Neural cell (in vitro differentiated cells): ENCODE results near the gene SF1. TPM values are rescaled to one million over a fixed set of nuclear protein-coding genes. Genes with fewer than 3 reads are reported as not detected.

ENCODE experiments used
- H2AFZ ChIP-seq: fragments of 200-600, 300-800 bp; sonication (generic), shearing (Covaris generic); 2 replicates; pipeline ENCODE4 v1.6.0; 2014; ENCODE audit warnings: low read depth, mild to moderate bottlenecking, antibody characterized with exemption, low read length, moderate library complexity
- H3F3A ChIP-seq: fragments of 200-600 bp; shearing (Covaris generic); 2 replicates; pipeline ENCODE4 v1.6.1; 2016; ENCODE audit warnings: mild to moderate bottlenecking, moderate library complexity, mixed read lengths, antibody characterized with exemption, low read length; ENCODE audit not compliant: insufficient read depth, poor library complexity, severe bottlenecking
- H3K27ac ChIP-seq: fragments of 200-600, 300-800 bp; sonication (generic), shearing (Covaris generic); 2 replicates; pipeline ENCODE4 v1.5.1; 2014; ENCODE audit warnings: mild to moderate bottlenecking, low read length, moderate library complexity
- H3K27me3 ChIP-seq: fragments of 300-800, 200-600 bp; sonication (generic), shearing (Covaris generic); 2 replicates; pipeline ENCODE4 v1.6.0; 2014; ENCODE audit warnings: mild to moderate bottlenecking, low read depth, low read length, moderate library complexity; ENCODE audit not compliant: insufficient read depth
- H3K36me3 ChIP-seq: fragments of 300-800, 200-600 bp; sonication (generic), shearing (Covaris generic); 2 replicates; pipeline ENCODE4 v1.5.1; 2014; ENCODE audit warnings: mild to moderate bottlenecking, antibody characterized with exemption, low read length, moderate library complexity; ENCODE audit not compliant: insufficient read depth
- H3K4me2 ChIP-seq: fragments of 300-800, 200-600 bp; sonication (generic), shearing (Covaris generic); 2 replicates; pipeline ENCODE4 v1.6.0; 2014; ENCODE audit warnings: mild to moderate bottlenecking, low read length
- H3K4me3 ChIP-seq: fragments of 300-800, 200-600 bp; sonication (generic), shearing (Covaris generic); 2 replicates; pipeline ENCODE4 v1.5.1; 2014; ENCODE audit warnings: mild to moderate bottlenecking, low read length, moderate library complexity
- H3K79me2 ChIP-seq: fragments of 200-600 bp; shearing (Covaris generic); replicated peaks from 2 replicates; pipeline ENCODE4 v1.6.0; 2014; ENCODE audit warnings: mild to moderate bottlenecking, low read length, moderate library complexity; ENCODE audit not compliant: insufficient read depth
- H3K9ac ChIP-seq: fragments of 300-800, 200-600 bp; sonication (generic), shearing (Covaris generic); 2 replicates; pipeline ENCODE4 v1.6.1; 2016; ENCODE audit warnings: mild to moderate bottlenecking, low read length, mixed read lengths
- H3K9me2 ChIP-seq: fragments of 200-600 bp; shearing (Covaris generic); 2 replicates; pipeline ENCODE4 v1.6.1; 2016; ENCODE audit warnings: mild to moderate bottlenecking, low read length, mixed read lengths; ENCODE audit not compliant: insufficient read depth
- H3K9me3 ChIP-seq: fragments of 200-600, 300-800 bp; sonication (generic), shearing (Covaris generic); 2 replicates; pipeline ENCODE4 v1.6.1; 2016; ENCODE audit warnings: mild to moderate bottlenecking, mixed run types, low read length, moderate library complexity, mixed read lengths
- H4K20me1 ChIP-seq: fragments of 200-600 bp; shearing (Covaris generic); 2 replicates; pipeline ENCODE4 v1.6.1; 2016; ENCODE audit warnings: mild to moderate bottlenecking, mixed run types; ENCODE audit not compliant: insufficient read depth
- CTCF ChIP-seq: fragments of 450-650 bp; IDR thresholded peaks from 2 replicates; pipeline ENCODE4 v1.5.1; 2014; ENCODE audit warnings: antibody characterized with exemption, mild to moderate bottlenecking, moderate library complexity; ENCODE audit not compliant: poor library complexity, severe bottlenecking
- EP300 ChIP-seq: fragments of 450-650 bp; conservative IDR thresholded peaks from 2 replicates; pipeline ENCODE4 v1.6.1; 2014; ENCODE audit warnings: antibody characterized with exemption, mild to moderate bottlenecking, moderate library complexity; ENCODE audit not compliant: poor library complexity, severe bottlenecking
- EZH2 ChIP-seq: fragments of 200-600, 300-800 bp; shearing (Covaris generic), sonication (generic); IDR thresholded peaks from 2 replicates; pipeline ENCODE4 v1.6.1; 2014; ENCODE audit warnings: antibody characterized with exemption, low read length, borderline replicate concordance, mild to moderate bottlenecking; ENCODE audit not compliant: insufficient read depth, poor library complexity, severe bottlenecking
- MXI1 ChIP-seq: fragments of 450-650 bp; conservative IDR thresholded peaks from 2 replicates; pipeline ENCODE4 v1.6.1; 2014; ENCODE audit warnings: antibody characterized with exemption, mild to moderate bottlenecking; ENCODE audit not compliant: poor library complexity, severe bottlenecking
- POLR2AphosphoS5 ChIP-seq: IDR thresholded peaks from 2 replicates; pipeline ENCODE4 v1.6.1; 2012
- RAD21 ChIP-seq: fragments of 450-650 bp; conservative IDR thresholded peaks from 2 replicates; pipeline ENCODE4 v1.6.1; 2014; ENCODE audit warnings: antibody characterized with exemption, mild to moderate bottlenecking, moderate library complexity
- REST ChIP-seq: IDR thresholded peaks from 2 replicates; pipeline ENCODE4 v1.6.1; 2012; ENCODE audit warnings: borderline replicate concordance
- SMC3 ChIP-seq: fragments of 450-650 bp; conservative IDR thresholded peaks from 2 replicates; pipeline ENCODE4 v1.6.1; 2014; ENCODE audit warnings: antibody characterized with exemption, mild to moderate bottlenecking, moderate library complexity; ENCODE audit not compliant: poor library complexity
- TAF1 ChIP-seq: IDR thresholded peaks from 2 replicates; pipeline ENCODE4 v1.6.1; 2012; ENCODE audit warnings: low read depth
- polyA plus RNA-seq: library from polyadenylated mRNA; depleted of rRNA; stranded (reverse); fragments of >200 nt; gene quantifications from 2 replicates; pipeline ENCODE4 v1.2.3, GENCODE V29; 2014

Gene SF1
- polyA plus RNA-seq, 1 donor from 2014 or later, result 53.2 TPM

GRCh38 chr11:64744544-64745188, 33.7 kb downstream of the SF1 start:
- peak overlapping the region; percentile 61 for H3K9ac ChIP-seq
- no peaks in the 10 kb centered on the region for H3K79me2 ChIP-seq
- H3F3A ChIP-seq, result no peaks in the 10 kb centered on the region
- no peak overlapping the region for H2AFZ ChIP-seq
- H3K9me3 ChIP-seq, result no peaks in the 10 kb centered on the region
- no peaks in the 10 kb centered on the region for H4K20me1 ChIP-seq
- peak overlapping the region; percentile 65 for H3K4me3 ChIP-seq
- peaks cover 49% of the 10 kb centered on the region for H3K27me3 ChIP-seq
- H3K4me2 ChIP-seq, result peak overlapping the region; percentile 62
- H3K36me3 ChIP-seq, result no peaks in the 10 kb centered on the region
- TF ChIP-seq POLR2AphosphoS5, result peak; percentile 13
- no peak for TF ChIP-seq RAD21
- H3K9me2 ChIP-seq, result no peaks in the 10 kb centered on the region
- H3K27ac ChIP-seq, result no peak overlapping the region

- H3K79me2 ChIP-seq, result no peaks in the 10 kb centered on the region
- H3K9ac ChIP-seq, result peak within 1 kb of the TSS; percentile 61
- no peaks in the 10 kb centered on the region for H3K9me2 ChIP-seq
- H3K4me3 ChIP-seq, result peak within 1 kb of the TSS; percentile 65
- TF ChIP-seq TAF1 (no peak), SMC3 (peak; percentile 23), RAD21 (peak; percentile 12), EP300 (no peak), MXI1 (no peak), EZH2 (peak; percentile 65), POLR2AphosphoS5 (no peak), CTCF (peak; percentile 64), REST (no peak)
- H3K4me2 ChIP-seq, result peak within 1 kb of the TSS; percentile 62
- H3K27me3 ChIP-seq, result peaks cover 49% of the 10 kb centered on the region
- no peaks in the 10 kb centered on the region for H3K36me3 ChIP-seq
- H4K20me1 ChIP-seq, result no peaks in the 10 kb centered on the region
- no peak within 1 kb of the TSS for H2AFZ ChIP-seq
- H3K27ac ChIP-seq, result no peak within 1 kb of the TSS
- H3F3A ChIP-seq, result no peaks in the 10 kb centered on the region
- no peaks in the 10 kb centered on the region for H3K9me3 ChIP-seq
These were observed 34.5 kb downstream of the SF1 start, which contains the start of gene RASGRP2 for GRCh38 chr11:64743591-64744543. Gene RASGRP2, minus strand, starts transcription at chr11:64744142. Its CDS starts 1,276 bp downstream, at chr11:64742866.
